Activated CD8-positive, alpha-beta T cell treated with anti-CD3 and anti-CD28 coated beads, Interleukin-2, amount 10 ng/mL, durations not matched to agents 7 days and 5 days (primary cell): ENCODE measurements around the gene RBM15. TPM values are rescaled to one million over a fixed set of nuclear protein-coding genes. Genes with fewer than 3 reads are reported as not detected.
A peak's percentile ranks its signal among the peaks of the same experiment; 100 is the strongest.

Experiments used
- ATAC-seq: fragments of 150-1000 bp; cut with Tn5 transposase; one replicate; pipeline ENCODE4 v1.10.0; 2021; ENCODE audit warnings: moderate library complexity
- CTCF ChIA-PET: fragments of 350-600 bp; sonication (Branson Sonifier 250); formaldehyde crosslinking; loops from one replicate; lab custom pipeline; 2021; ENCODE audit warnings: antibody characterized with exemption; lab: Charles Lee
- POLR2A ChIA-PET: fragments of 350-600 bp; sonication (Branson Sonifier 250); formaldehyde crosslinking; loops from one replicate; lab custom pipeline; 2021; ENCODE audit warnings: antibody characterized with exemption; lab: Charles Lee
- DNase-seq: peaks from one replicate; pipeline ENCODE4 v3.0.0-alpha.2; 2020
- H3K27ac Mint-ChIP-seq: one replicate; pipeline ENCODE4 v1.8.0; 2021; ENCODE audit warnings: mild to moderate bottlenecking, mixed read lengths
- H3K27me3 Mint-ChIP-seq: one replicate; pipeline ENCODE4 v1.8.0; 2021; ENCODE audit warnings: low read depth, mixed read lengths
- H3K36me3 Mint-ChIP-seq: one replicate; pipeline ENCODE4 v1.8.0; 2021; ENCODE audit warnings: low read depth, mixed read lengths
- H3K4me1 Mint-ChIP-seq: one replicate; pipeline ENCODE4 v1.8.0; 2021; ENCODE audit warnings: low read depth, mixed read lengths
- H3K4me3 Mint-ChIP-seq: one replicate; pipeline ENCODE4 v1.8.0; 2021; ENCODE audit warnings: mild to moderate bottlenecking, mixed read lengths
- H3K9me3 Mint-ChIP-seq: one replicate; pipeline ENCODE4 v1.8.0; 2022; ENCODE audit warnings: mixed read lengths; ENCODE audit not compliant: insufficient read depth
- total RNA-seq, 2 experiments: library from RNA; stranded (reverse); gene quantifications; one replicate each; pipeline ENCODE4 v1.2.3, GENCODE V29; 2021

RBM15 gene
- total RNA-seq, 2 experiments from 2014 or later: 72.0 to 75.5 TPM

DNA sequence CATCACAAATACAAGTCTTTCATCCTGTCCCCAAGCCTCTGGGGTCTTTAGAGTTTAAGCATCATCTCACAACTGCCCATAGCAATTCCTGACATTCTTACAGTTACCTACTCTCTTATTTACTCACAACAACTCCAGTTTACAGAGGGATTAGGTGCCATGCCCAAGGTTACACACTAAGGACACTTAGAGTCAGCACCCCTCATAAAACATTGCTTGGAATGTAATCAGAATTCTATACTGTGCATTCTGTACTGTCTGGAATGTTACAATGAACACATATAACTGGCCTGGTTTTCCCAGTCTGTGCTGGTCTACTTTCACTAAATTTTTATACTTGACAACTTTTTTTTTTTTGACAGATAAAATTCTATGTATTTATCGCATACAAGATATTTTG lies 14.5 kb upstream of the RBM15 start:
- Mint-ChIP-seq H3K36me3 (no peaks in the 10 kb centered on the region), H3K4me1 (no peaks in the 10 kb centered on the region), H3K27me3 (peaks cover 3% of the 10 kb centered on the region), H3K4me3 (no peak overlapping the region), H3K27ac (no peak overlapping the region), H3K9me3 (no peaks in the 10 kb centered on the region)
- ChIA-PET CTCF (interaction anchor here (1.2 kb wide), 1 partner anchor 12 kb away, joined by 4 read pairs; no protein-coding TSS in a partner anchor), POLR2A (no interaction called here)
- DNase-seq (no peak), ATAC-seq (no peak)

DNA sequence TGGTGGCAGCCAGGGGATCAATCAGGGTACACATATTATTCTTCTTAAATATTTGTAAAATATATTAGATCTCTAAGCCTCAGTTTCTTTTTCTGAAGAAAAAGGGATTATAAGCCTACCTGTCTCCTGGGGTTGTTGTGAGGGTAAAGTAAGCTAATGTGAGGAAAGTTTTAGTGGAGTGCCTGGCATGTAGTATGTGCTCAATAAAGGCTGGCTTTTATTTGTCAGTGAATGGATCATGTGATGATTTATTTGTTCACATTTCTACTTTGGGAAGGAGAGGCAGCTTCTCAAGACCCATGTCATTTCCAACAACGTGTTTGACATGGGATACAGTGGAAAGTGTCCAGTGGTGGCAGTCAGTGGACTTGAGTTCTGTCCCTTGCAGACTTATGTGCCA lies 12.4 kb upstream of the RBM15 start:
- no peaks in the 10 kb centered on the region for H3K9me3 Mint-ChIP-seq
- H3K4me1 Mint-ChIP-seq: no peaks in the 10 kb centered on the region
- ChIA-PET CTCF (interaction anchor here (1.2 to 2.3 kb wide), 4 partner anchors 14 to 130 kb away, joined by 4 to 9 read pairs (median 6); no protein-coding TSS in a partner anchor), POLR2A (interaction anchor here (0.8 kb wide), 1 partner anchor 95 kb away, joined by 3 read pairs; no protein-coding TSS in a partner anchor)
- no peaks in the 10 kb centered on the region for H3K36me3 Mint-ChIP-seq
- H3K27ac Mint-ChIP-seq: no peak overlapping the region
- DNase-seq: no peak
- H3K4me3 Mint-ChIP-seq: no peak overlapping the region
- H3K27me3 Mint-ChIP-seq: peaks cover 3% of the 10 kb centered on the region
- ATAC-seq: no peak

DNA sequence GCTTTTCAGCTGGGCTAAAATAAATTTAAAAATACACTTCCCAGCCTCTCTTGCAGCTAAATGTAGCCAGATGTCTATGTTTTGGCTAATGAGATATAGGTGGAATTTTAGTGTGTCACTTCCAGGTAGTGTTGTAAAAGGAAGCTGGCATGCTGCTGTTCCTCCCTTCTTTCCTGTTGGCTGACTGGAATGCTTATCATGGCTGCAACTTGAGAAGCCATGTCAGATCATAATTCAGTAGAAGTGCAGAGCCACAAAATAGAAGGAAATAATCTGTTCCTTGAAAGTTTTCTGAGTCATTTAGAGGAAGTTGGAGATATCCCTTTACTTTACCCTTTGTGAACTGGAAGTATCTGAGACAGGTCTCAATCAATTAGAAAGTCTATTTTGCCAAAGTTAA lies 10.9 kb upstream of the RBM15 start:
- H3K27me3 Mint-ChIP-seq: peaks cover 3% of the 10 kb centered on the region
- no peak overlapping the region for H3K27ac Mint-ChIP-seq
- H3K9me3 Mint-ChIP-seq: no peaks in the 10 kb centered on the region
- H3K4me3 Mint-ChIP-seq: no peak overlapping the region
- no peaks in the 10 kb centered on the region for H3K36me3 Mint-ChIP-seq
- CTCF ChIA-PET: interaction anchor here (1.3 to 2.3 kb wide), 2 partner anchors 120 to 126 kb away, joined by 3 to 6 read pairs; no protein-coding TSS in a partner anchor
- POLR2A ChIA-PET: interaction anchor here (1.0 kb wide), 1 partner anchor 10 kb away, joined by 4 read pairs; no protein-coding TSS in a partner anchor
- no peak for DNase-seq
- no peaks in the 10 kb centered on the region for H3K4me1 Mint-ChIP-seq
- no peak for ATAC-seq

DNA sequence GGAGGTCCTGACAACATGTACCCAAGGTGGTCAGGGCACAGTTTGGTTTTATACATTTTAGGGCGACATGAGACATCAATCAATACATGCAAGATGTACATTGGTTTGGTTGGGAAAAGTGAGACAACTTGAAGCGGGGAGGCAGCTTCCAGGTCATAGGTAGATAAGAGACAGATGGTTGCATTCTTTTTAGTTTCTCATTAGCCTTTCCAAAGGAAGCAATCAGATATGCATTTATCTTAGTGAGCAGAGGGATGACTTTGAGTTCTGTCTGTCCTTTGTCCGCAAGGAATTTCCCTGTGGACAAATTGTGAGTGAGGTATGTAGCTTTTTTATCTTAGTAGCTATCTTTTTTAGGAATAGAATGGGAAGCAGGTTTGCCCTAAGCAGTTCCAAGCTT lies 10.5 kb upstream of the RBM15 start:
- DNase-seq (no peak), ATAC-seq (no peak)
- no peaks in the 10 kb centered on the region for H3K4me1 Mint-ChIP-seq
- no peaks in the 10 kb centered on the region for H3K36me3 Mint-ChIP-seq
- H3K27me3 Mint-ChIP-seq: peaks cover 3% of the 10 kb centered on the region
- no peak overlapping the region for H3K4me3 Mint-ChIP-seq
- ChIA-PET CTCF (interaction anchor here (1.3 to 2.3 kb wide), 2 partner anchors 120 to 126 kb away, joined by 3 to 6 read pairs; no protein-coding TSS in a partner anchor), POLR2A (interaction anchor here (1.0 kb wide), 1 partner anchor 10 kb away, joined by 4 read pairs; no protein-coding TSS in a partner anchor)
- H3K9me3 Mint-ChIP-seq: no peaks in the 10 kb centered on the region
- no peak overlapping the region for H3K27ac Mint-ChIP-seq

DNA sequence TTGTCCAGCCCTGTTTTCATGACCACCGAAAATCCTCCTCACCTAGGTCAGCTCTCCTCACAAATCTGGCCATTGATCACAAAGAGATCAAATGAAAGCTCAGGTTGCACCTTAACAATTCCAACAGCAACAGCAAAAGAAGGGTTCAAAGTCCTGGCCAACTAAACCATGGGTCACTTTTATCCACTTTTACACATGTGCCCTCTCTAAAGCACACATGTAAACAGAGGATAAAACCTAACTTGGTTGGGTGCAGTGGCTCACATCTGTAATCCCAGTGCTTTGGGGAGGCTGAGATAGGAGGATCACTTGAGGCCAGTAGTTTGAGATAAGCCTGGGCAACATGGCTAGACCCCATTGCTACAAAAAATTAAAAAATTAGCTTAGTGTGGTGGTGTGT lies 3.9 kb upstream of the RBM15 start:
- POLR2A ChIA-PET: interaction anchor here (0.6 kb wide), 1 partner anchor 8 kb away, joined by 3 read pairs; no protein-coding TSS in a partner anchor
- CTCF ChIA-PET: interaction anchor here (0.9 to 5.2 kb wide), 9 partner anchors 14 to 160 kb away, joined by 3 to 87 read pairs (median 8); partner anchors contain the start of genes KCNC4 and LAMTOR5
- ATAC-seq: no peak
- H3K36me3 Mint-ChIP-seq: peaks cover 5% of the 10 kb centered on the region
- H3K9me3 Mint-ChIP-seq: no peaks in the 10 kb centered on the region
- no peak overlapping the region for H3K4me3 Mint-ChIP-seq
- no peak for DNase-seq
- no peaks in the 10 kb centered on the region for H3K27me3 Mint-ChIP-seq
- H3K4me1 Mint-ChIP-seq: peaks cover 17% of the 10 kb centered on the region
- H3K27ac Mint-ChIP-seq: no peak overlapping the region

DNA sequence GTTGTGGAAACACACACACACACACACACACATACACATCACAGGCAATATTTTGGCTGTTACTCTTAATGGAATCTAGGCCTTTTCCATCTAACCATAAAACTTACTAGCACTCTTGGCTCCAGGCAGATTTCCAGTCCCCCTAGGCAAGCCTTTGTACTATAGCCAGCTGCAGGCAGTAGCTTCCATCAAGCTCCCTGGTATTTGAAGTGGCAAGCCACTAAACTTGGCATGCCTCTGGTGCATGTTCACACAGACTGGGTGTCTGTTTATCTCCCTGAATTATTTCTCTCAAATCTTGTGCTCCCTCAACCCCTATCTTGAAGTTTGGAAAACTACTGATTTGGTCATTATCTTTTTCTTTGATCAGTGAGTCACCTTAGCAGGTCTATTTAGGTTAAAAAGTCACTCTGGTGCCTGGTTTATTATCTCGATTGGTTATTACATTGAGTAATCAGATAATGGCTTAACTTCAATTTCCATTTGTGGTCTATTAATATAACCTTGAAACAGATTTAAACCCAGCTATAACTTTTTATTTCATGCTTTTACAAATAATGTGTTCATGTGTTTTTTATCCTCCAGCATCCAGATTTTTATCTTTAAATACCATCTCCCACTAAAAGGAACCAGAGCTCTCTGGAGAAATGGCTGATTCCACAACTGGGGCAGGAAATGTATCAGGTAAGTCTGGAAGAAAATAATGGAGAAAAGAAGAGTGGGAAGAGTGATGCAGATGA lies 2.7 kb upstream of the RBM15 start:
- ChIA-PET CTCF (interaction anchor here (0.8 to 5.2 kb wide), 10 partner anchors 13 to 160 kb away, joined by 3 to 87 read pairs (median 8); partner anchors contain the start of genes KCNC4 and LAMTOR5), POLR2A (interaction anchor here (4.1 kb wide), 1 partner anchor 127 kb away, joined by 69 read pairs; the partner anchor contains the start of gene KCNC4)
- no peak for DNase-seq
- Mint-ChIP-seq H3K27me3 (no peaks in the 10 kb centered on the region), H3K9me3 (no peaks in the 10 kb centered on the region), H3K36me3 (peaks cover 18% of the 10 kb centered on the region), H3K4me1 (peaks cover 29% of the 10 kb centered on the region), H3K4me3 (peak overlapping the region; percentile 63), H3K27ac (peak overlapping the region; percentile 71)
- ATAC-seq: no peak

DNA sequence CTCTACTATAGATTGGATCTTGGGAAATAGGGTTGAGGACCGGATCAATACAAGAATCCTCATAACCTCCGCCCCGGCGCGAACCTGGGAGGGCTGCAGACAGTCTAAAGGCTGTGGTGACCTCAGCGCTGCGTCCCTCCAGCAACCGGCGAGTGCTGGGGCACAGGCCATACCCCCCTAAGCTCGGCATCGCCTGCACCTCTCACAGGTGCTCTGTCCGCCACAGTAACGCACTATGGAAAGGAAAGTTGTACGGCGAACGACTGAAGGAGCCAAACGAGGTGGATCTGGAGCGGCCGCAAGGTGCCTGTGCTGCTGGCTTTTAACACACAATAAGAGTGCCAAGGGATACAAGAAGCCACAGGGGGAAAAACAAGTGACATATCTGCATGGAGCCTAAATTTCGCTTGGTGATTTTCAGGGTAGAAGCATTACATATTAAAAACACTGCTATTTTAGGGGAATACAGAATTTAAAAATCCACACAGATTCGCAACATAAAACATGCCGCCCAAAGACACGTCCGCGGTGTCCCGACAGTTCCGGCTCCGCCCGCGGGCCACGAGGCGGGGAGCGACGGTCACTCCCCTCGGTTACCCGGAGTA lies 1.4 kb upstream of the RBM15 start:
- H3K27me3 Mint-ChIP-seq: no peaks in the 10 kb centered on the region
- POLR2A ChIA-PET: interaction anchor here (0.6 to 4.1 kb wide), 23 partner anchors 10 to 789 kb away, joined by 3 to 69 read pairs (median 4); partner anchors contain the start of genes KCNA3, KCNC4, LAMTOR5 and STRIP1
- H3K9me3 Mint-ChIP-seq: no peaks in the 10 kb centered on the region
- H3K4me1 Mint-ChIP-seq: peaks cover 40% of the 10 kb centered on the region
- no peak overlapping the region for H3K4me3 Mint-ChIP-seq
- peaks cover 31% of the 10 kb centered on the region for H3K36me3 Mint-ChIP-seq
- no peak overlapping the region for H3K27ac Mint-ChIP-seq
- ATAC-seq (no peak), DNase-seq (peak; percentile 61)
- CTCF ChIA-PET: interaction anchor here (0.8 to 5.2 kb wide), 21 partner anchors 10 to 449 kb away, joined by 3 to 87 read pairs (median 6); partner anchors contain the start of gene KCNC4

DNA sequence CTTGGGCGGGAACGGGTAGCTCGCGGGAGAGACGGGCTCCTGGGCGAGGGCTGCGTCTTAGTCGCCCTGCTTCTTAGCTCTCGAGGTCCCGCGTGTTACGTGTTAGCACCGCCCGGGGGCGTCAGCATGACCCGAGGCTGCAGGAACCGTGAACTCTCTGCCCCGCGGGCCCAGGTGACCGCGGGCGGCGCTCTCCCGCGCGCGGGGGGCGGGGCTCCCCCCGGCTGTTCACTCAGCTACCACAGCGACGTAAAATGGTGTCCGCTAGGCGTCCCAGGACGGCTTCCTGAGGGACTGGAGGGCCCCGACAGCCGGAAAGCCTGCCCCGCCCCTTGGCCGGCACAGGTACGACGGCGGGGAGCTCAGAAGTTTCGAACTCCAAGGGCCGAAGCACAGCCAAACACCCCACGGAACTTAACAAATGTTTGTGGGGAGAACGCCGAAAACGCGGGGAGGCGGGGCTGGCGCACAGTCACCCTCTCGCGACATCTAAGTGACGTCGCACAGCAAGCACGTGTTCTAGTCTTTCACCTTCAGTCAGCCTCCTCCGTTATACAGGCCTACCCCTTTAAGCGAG lies 780 bp upstream of the RBM15 start:
- DNase-seq (peak; percentile 98), ATAC-seq (peak; percentile 77)
- Mint-ChIP-seq H3K36me3 (peaks cover 37% of the 10 kb centered on the region), H3K27me3 (no peaks in the 10 kb centered on the region), H3K9me3 (no peaks in the 10 kb centered on the region), H3K27ac (no peak overlapping the region), H3K4me1 (peaks cover 46% of the 10 kb centered on the region), H3K4me3 (no peak overlapping the region)
- CTCF ChIA-PET: interaction anchor here (0.8 to 5.2 kb wide), 22 partner anchors 9 to 1226 kb away, joined by 3 to 87 read pairs (median 6); partner anchors contain the start of genes KCNC4 and STRIP1
- POLR2A ChIA-PET: interaction anchor here (0.6 to 4.1 kb wide), 31 partner anchors 10 to 913 kb away, joined by 3 to 69 read pairs (median 4); partner anchors contain the start of genes KCNA3, KCNC4, LAMTOR5 and STRIP1

DNA sequence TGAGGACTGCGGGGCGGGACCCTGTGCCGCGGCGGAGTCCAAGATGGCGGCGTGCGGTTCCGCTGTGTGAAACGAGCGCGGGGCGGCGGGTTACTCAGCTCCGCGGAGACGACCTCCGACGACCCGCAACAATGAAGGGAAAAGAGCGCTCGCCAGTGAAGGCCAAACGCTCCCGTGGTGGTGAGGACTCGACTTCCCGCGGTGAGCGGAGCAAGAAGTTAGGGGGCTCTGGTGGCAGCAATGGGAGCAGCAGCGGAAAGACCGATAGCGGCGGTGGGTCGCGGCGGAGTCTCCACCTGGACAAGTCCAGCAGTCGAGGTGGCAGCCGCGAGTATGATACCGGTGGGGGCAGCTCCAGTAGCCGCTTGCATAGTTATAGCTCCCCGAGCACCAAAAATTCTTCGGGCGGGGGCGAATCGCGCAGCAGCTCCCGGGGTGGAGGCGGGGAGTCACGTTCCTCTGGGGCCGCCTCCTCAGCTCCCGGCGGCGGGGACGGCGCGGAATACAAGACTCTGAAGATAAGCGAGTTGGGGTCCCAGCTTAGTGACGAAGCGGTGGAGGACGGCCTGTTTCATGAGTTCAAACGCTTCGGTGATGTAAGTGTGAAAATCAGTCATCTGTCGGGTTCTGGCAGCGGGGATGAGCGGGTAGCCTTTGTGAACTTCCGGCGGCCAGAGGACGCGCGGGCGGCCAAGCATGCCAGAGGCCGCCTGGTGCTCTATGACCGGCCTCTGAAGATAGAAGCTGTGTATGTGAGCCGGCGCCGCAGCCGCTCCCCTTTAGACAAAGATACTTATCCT lies 430 bp downstream of the RBM15 start:
- no peak overlapping the region for H3K4me3 Mint-ChIP-seq
- DNase-seq (peak; percentile 71), ATAC-seq (peak; percentile 1)
- H3K27ac Mint-ChIP-seq: no peak overlapping the region
- H3K4me1 Mint-ChIP-seq: peaks cover 58% of the 10 kb centered on the region
- no peaks in the 10 kb centered on the region for H3K9me3 Mint-ChIP-seq
- ChIA-PET CTCF (interaction anchor here (0.7 to 5.2 kb wide), 15 partner anchors 8 to 1227 kb away, joined by 3 to 87 read pairs (median 4); partner anchors contain the start of genes KCNC4 and STRIP1), POLR2A (interaction anchor here (0.8 to 4.1 kb wide), 24 partner anchors 9 to 914 kb away, joined by 3 to 69 read pairs (median 4); partner anchors contain the start of genes KCNA3, KCNC4, LAMTOR5 and STRIP1)
- H3K36me3 Mint-ChIP-seq: peaks cover 49% of the 10 kb centered on the region
- no peaks in the 10 kb centered on the region for H3K27me3 Mint-ChIP-seq

DNA sequence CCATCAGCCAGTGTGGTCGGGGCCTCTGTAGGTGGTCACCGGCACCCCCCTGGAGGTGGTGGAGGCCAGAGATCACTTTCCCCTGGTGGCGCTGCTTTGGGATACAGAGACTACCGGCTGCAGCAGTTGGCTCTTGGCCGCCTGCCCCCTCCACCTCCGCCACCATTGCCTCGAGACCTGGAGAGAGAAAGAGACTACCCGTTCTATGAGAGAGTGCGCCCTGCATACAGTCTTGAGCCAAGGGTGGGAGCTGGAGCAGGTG lies 961 bp downstream of the RBM15 start:
- Mint-ChIP-seq H3K9me3 (no peaks in the 10 kb centered on the region), H3K27me3 (no peaks in the 10 kb centered on the region), H3K4me3 (no peak overlapping the region), H3K36me3 (peaks cover 51% of the 10 kb centered on the region), H3K4me1 (peaks cover 61% of the 10 kb centered on the region), H3K27ac (no peak overlapping the region)
- DNase-seq (peak; percentile 33), ATAC-seq (no peak)
- ChIA-PET POLR2A (interaction anchor here (0.9 to 4.1 kb wide), 11 partner anchors 9 to 539 kb away, joined by 3 to 69 read pairs (median 7); partner anchors contain the start of genes KCNC4, LAMTOR5 and STRIP1), CTCF (interaction anchor here (1.0 to 5.2 kb wide), 3 partner anchors 10 to 143 kb away, joined by 4 to 87 read pairs (median 28); partner anchors contain the start of gene KCNC4)
